Heart right ventricle (tissue), 16 donors: Measurements from ENCODE around the gene EPS8. TPM values are rescaled to one million over a fixed set of nuclear protein-coding genes. Genes with fewer than 3 reads are reported as not detected.

Experiments
- ATAC-seq, 8 donors: fragments of 200-7000 bp; cut with Tn5 transposase; one replicate each; pipeline ENCODE4 v1.9.1; 2020; ENCODE audit warnings: mild to moderate bottlenecking in 8 of 8, moderate library complexity in 8 of 8, moderate number of reproducible peaks in 1 of 8
- DNase-seq, 2 donors: peaks; one replicate each; pipeline ENCODE4 v3.0.0-alpha.2; 2020
- H3K27ac ChIP-seq, 10 donors: fragments of 200-600 bp; sonication (generic) in 2 of 10; one replicate each; pipeline versions ENCODE4 v1.5.0 to v1.8.0; 2020 to 2022; ENCODE audit warnings: mild to moderate bottlenecking in 3 of 10
- H3K27me3 ChIP-seq, 7 donors: fragments of 200-600 bp; one replicate each; pipeline ENCODE4 v1.8.0; 2021 to 2022; ENCODE audit warnings: mild to moderate bottlenecking in 2 of 7
- H3K36me3 ChIP-seq, 9 donors: fragments of 200-600 bp; sonication (generic) in 1 of 9; one replicate each; pipeline versions ENCODE4 v1.5.0 to v1.8.0; 2020 to 2022; ENCODE audit warnings: mild to moderate bottlenecking in 2 of 9
- H3K4me1 ChIP-seq, 9 donors: fragments of 200-600 bp; sonication (generic) in 1 of 9; one replicate each; pipeline versions ENCODE4 v1.5.0 to v1.8.0; 2020 to 2022; ENCODE audit warnings: mild to moderate bottlenecking in 4 of 9
- H3K4me3 ChIP-seq, 10 donors: fragments of 200-600 bp; sonication (generic) in 2 of 10; one replicate each; pipeline versions ENCODE4 v1.5.0 to v1.8.0; 2020 to 2022; ENCODE audit warnings: mild to moderate bottlenecking in 7 of 10, moderate library complexity in 2 of 10
- H3K9me3 ChIP-seq, 11 donors: fragments of 200-600 bp in 10 of 11; sonication (generic) in 2 of 11; one replicate each; pipeline versions ENCODE4 v1.5.0 to v1.8.0; 2013 to 2022; ENCODE audit warnings: mild to moderate bottlenecking in 2 of 11, control low read depth in 1 of 11, moderate library complexity in 1 of 11
- WGBS, 2 donors: extraction: QIAGEN DNeasy Blood & Tissue Kit; methylation state at CpG; one replicate each; pipeline ENCODE4 v1.1.7; 2013; ENCODE audit warnings: inconsistent platforms in 1 of 2; 5-methylcytosine and 5-hydroxymethylcytosine counted together
- intact Hi-C, 10 donors: fragments of 100-400 bp; cut with DNase I; formaldehyde crosslinking; loops; one replicate each; pipeline versions ENCODE4 v1.11.1 to v1.14.2; 2022
- polyA plus RNA-seq, 2 donors: library from polyadenylated mRNA; stranded (reverse); fragments of 200-250 nt; gene quantifications; one replicate each; pipeline ENCODE4 v1.2.3, GENCODE V29; 2013
- total RNA-seq, 10 donors: library from RNA; stranded (reverse); fragmentation: NEBNext Ultra II Directional in 3 of 10; extraction: Animal tissue kit (Norgen Biotek cat#: 25700) in 3 of 10; gene quantifications; one replicate each; pipeline versions ENCODE4 v1.2.1 to v1.2.4, GENCODE V29; 2021 to 2023
- TF ChIP-seq, protein P1 (sequence below), 9 donors: fragments of 200-600 bp; sonication (generic) in 2 of 9; IDR thresholded peaks; one replicate each; pipeline versions ENCODE4 v1.5.0 to v1.8.0; 2021 to 2022; ENCODE audit warnings: antibody characterized with exemption in 9 of 9, mild to moderate bottlenecking in 5 of 9, moderate library complexity in 1 of 9
- donor health status: Arrhythmogenic right ventricular cardiomyopathy.
- donor health status: ischemic (EF 13 %, LVEDD 7.1; RV severe dilation, severe dysfunction).
- donor health status: healthy with polysubstance abuse.
- donor health status: DM: no; HTN: yes; CAD: no.
- donor health status: DM: no; HTN: no; CAD: no.
- donor health status: ischemic (EF 25% LVEDD 6.9; RV normal size, moderate dysfunction).
- donor health status: ischemic (EF 25% LVEDD 5.7; RV mildly dilated, moderate dysfunction).
- donor health status: healthy.
- donor health status: DM: yes; HTN: yes; CAD: no.
- donor health status: Ischemic cardiomyopathy.
- donor health status: ischemic (EF 35%, LVEDD 5.7; RV mildly dilated, moderate dysfunction).
- donor health status: nonischemic (EF 11% LVEDD 7.7; RV severe dilation, severe dysfunction).
- donor health status: DM: yes; HTN: yes; CAD: no.
- donor health status: PGD.
- donor health status: ischemic (EF 29% LVEDD 5.4; RV normal size, mild dysfunction).
- donor health status: nonischemic (EF 23%, LVEDD 6.1; RV moderate dilation, normal function).

Gene EPS8
- total and polyA plus RNA-seq, 12 donors = 7.7 to 38.6 (median 15.7) TPM

DNA sequence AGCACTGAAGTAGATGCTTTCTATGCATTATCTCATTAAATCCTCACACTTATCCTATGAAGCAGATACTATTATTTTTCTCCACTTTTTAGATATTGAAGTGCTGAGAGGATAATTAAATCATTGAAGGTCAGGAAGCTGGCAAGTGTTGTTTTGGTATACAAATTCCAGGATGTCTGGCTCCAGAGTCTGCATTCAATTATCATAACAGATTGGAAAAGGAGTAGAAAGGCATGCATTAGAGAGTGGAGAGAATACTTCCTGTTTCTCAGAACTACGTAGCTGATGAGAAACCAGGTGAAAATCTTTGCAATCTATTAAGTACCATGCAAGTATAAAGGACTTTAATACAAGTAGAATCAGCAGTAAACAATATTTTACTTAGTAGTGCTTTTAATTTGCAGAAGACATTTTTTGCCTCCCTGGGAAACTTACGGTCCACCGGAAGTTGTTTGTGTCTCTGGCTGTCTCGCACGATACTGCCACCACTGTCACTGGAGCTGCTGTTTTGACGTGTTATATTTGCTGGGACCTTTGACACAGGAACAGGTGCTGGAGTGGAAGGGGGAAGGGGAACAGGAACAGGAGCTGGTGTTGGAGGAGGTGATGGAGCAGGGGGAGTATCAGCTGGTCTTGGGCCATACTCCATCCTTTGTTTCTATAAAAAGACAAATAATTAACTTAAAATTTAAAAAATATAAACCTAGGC, 158.0 kb downstream of the EPS8 start:
- WGBS, 2 donors = 60 to 71% methylated on average over 6 of the region's 6 CpGs
- no peak overlapping the region for H3K4me3 ChIP-seq

DNA sequence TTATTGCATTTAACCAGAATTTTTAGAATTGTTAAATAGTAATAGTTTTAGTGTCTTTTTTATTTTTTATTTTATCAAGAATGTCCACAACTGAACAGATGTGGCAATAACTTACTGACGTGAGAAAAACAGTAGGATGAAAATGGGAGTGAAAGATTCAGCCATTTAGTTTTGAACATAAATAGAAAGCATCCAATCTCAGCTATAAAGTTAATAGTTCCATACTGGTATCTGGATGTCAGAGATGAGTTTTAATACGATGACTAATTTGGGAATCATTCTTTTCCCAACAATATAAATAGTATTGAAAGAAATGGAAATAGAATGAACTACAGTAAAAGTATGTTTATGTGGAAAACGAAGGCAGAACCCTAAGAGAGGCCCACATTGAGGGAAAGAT, 159.4 kb downstream of the EPS8 start:
- peaks cover 0 to 15% (median 0%) of the 10 kb centered on the region in 9 donors for H3K36me3 ChIP-seq
- WGBS, 2 donors = 65 to 67% methylated on average over 3 of the region's 3 CpGs
- ATAC-seq = no peak
- intact Hi-C loops = loop anchor here in 4 of 10 donors (2.0 to 10.0 kb wide), 4 partner anchors 37 to 158 kb away; partner anchors contain the start of gene EPS8 (in 1 of the 4)
- TF ChIP-seq, protein P1, sequence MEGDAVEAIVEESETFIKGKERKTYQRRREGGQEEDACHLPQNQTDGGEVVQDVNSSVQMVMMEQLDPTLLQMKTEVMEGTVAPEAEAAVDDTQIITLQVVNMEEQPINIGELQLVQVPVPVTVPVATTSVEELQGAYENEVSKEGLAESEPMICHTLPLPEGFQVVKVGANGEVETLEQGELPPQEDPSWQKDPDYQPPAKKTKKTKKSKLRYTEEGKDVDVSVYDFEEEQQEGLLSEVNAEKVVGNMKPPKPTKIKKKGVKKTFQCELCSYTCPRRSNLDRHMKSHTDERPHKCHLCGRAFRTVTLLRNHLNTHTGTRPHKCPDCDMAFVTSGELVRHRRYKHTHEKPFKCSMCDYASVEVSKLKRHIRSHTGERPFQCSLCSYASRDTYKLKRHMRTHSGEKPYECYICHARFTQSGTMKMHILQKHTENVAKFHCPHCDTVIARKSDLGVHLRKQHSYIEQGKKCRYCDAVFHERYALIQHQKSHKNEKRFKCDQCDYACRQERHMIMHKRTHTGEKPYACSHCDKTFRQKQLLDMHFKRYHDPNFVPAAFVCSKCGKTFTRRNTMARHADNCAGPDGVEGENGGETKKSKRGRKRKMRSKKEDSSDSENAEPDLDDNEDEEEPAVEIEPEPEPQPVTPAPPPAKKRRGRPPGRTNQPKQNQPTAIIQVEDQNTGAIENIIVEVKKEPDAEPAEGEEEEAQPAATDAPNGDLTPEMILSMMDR (IDR thresholded peaks at IDR 0.05) = no peak
- H3K4me3 ChIP-seq = no peak overlapping the region
- no peak for DNase-seq
- H3K9me3 ChIP-seq = no peaks in the 10 kb centered on the region
- peaks cover 0 to 59% (median 37%) of the 10 kb centered on the region in 9 donors for H3K4me1 ChIP-seq
- peak overlapping the region; percentile 31 to 87 (median 80) for H3K27ac ChIP-seq
- no peaks in the 10 kb centered on the region for H3K27me3 ChIP-seq

More for the DNA sequence above, 158.0 kb downstream of the EPS8 start:
- DNase-seq (no peak), ATAC-seq (no peak)
- Histone ChIP-seq H3K36me3 (peaks cover 0 to 14% (median 0%) of the 10 kb centered on the region in 9 donors), H3K9me3 (no peaks in the 10 kb centered on the region), H3K27ac (peak overlapping the region; percentile 31 to 87 (median 80)), H3K4me1 (peaks cover 0 to 59% (median 37%) of the 10 kb centered on the region in 9 donors), H3K27me3 (no peaks in the 10 kb centered on the region)
- TF ChIP-seq, protein P1 (IDR thresholded peaks at IDR 0.05) = no peak
- intact Hi-C loops = loop anchor here in 1 of 10 donors (10.0 kb wide), 1 partner anchor 144 kb away; no protein-coding TSS in a partner anchor

DNA sequence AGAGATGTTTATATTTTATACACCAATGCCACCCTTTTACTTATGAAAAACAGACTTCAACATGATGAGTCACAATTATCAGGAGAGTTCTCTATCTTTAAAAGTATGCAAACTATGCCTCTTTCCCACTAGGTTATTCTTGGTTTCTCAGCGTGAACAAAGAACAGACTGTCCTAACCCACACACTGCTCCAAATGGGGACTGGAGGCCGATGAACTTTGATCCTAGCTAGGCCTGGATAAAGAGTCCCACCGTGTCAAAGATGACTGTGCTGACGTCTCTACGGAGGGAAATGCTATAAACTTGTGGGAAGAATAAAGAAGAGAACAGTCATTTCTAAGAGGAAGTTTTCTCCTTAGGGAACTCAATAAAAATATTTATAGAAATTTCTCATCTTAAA, 160.1 kb downstream of the EPS8 start:
- TF ChIP-seq, protein P1 (IDR thresholded peaks at IDR 0.05) = no peak
- Histone ChIP-seq H3K9me3 (no peaks in the 10 kb centered on the region), H3K4me3 (no peak overlapping the region), H3K4me1 (peaks cover 0 to 61% (median 37%) of the 10 kb centered on the region in 9 donors), H3K27me3 (no peaks in the 10 kb centered on the region), H3K36me3 (peaks cover 0 to 22% (median 0%) of the 10 kb centered on the region in 9 donors), H3K27ac (peak overlapping the region in 9 of 10 donors; percentile 61 to 87 (median 81))
- ATAC-seq = peak; percentile 91 to 98 (median 97)
- peak; percentile 14 to 82 for DNase-seq
- intact Hi-C loops = loop anchor here in 3 of 10 donors (2.0 to 5.0 kb wide), 3 partner anchors 36 to 158 kb away; partner anchors contain the start of gene EPS8 (in 1 of the 3)
- 9 to 12% methylated on average over 5 of the region's 5 CpGs for WGBS, 2 donors

DNA sequence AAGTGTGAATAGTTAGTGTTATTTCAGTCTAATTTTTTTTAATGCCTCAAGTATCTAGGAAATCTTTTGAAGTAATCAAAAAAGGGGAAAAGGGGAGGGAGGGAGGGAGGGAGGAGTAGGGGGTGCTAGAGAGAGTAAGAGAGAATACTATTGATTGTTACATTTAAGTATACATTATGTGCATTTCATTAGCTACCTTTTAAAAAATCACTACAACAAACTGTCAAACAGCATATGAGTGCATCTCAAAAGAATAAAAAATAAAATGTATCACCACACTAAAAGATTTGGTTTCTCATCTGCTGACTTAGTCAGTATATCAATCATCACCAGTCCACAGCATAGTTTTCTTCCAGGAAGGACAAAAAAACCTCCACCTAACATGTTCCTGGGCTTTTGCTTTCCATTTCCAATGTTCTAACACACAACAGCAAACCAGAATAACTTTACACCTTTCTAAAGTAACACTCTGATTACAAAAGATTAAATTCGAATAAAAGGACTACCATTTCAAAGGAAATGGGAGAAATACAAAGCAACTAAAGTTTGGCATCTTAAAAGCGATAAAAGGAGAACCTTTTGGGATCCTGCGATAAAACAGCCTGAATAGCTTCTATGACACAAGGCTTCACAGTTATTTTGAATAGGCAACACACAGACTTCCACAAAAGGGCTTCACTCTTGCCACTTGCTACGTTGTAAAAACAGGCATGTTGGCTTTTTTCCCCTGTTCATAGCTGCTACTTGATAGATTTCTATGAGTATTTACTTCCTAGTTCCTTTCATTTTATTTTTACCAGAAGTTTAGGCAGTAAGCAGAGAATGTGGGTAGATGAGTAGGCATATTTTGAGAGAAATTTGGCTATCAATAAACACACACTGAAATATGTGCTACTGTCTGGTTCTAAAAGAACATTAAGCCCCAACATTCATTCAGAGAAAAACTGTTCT, 160.9 kb downstream of the EPS8 start:
- ATAC-seq = peak in 5 of 8 donors; percentile 10 to 49 (median 40)
- WGBS, 2 donors = 41 to 43% methylated on average over 4 of the region's 4 CpGs

More for the DNA sequence above, 160.9 kb downstream of the EPS8 start:
- H3K27me3 ChIP-seq = no peaks in the 10 kb centered on the region
- no peaks in the 10 kb centered on the region for H3K9me3 ChIP-seq
- intact Hi-C loops = loop anchor here in 3 of 10 donors (2.0 to 5.0 kb wide), 3 partner anchors 35 to 159 kb away; partner anchors contain the start of gene EPS8 (in 1 of the 3)
- peak overlapping the region; percentile 61 to 87 (median 80) for H3K27ac ChIP-seq
- H3K4me3 ChIP-seq = no peak overlapping the region
- TF ChIP-seq, protein P1 (IDR thresholded peaks at IDR 0.05) = no peak
- H3K36me3 ChIP-seq = peaks cover 0 to 30% (median 0%) of the 10 kb centered on the region in 9 donors
- H3K4me1 ChIP-seq = peaks cover 0 to 54% (median 37%) of the 10 kb centered on the region in 9 donors
- DNase-seq = no peak
